Prostate gland (tissue), 2 donors: ENCODE results near the gene NR5A2.

Experiments
- POLR2A ChIP-seq: fragments of 450-650 bp; IDR thresholded peaks from one replicate; pipeline ENCODE4 v1.6.1; 2016; ENCODE audit warnings: antibody characterized with exemption, mild to moderate bottlenecking
- POLR2AphosphoS5 ChIP-seq: sonication (generic); formaldehyde crosslinking; IDR thresholded peaks from one replicate; pipeline ENCODE4 v1.6.1; 2017; ENCODE audit warnings: antibody characterized with exemption
- TF ChIP-seq, protein P1 (sequence below), 4 experiments: fragments of 200-600 bp in 2 of 4; fragments of 450-650 bp in 2 of 4; sonication (generic) in 2 of 4; IDR thresholded peaks; 1 replicate in 3 of 4; 2 replicates in 1 of 4; pipeline ENCODE4 v1.5.1; 2016 to 2019; ENCODE audit warnings: antibody characterized with exemption in 4 of 4, mild to moderate bottlenecking in 2 of 4, moderate library complexity in 2 of 4

DNA sequence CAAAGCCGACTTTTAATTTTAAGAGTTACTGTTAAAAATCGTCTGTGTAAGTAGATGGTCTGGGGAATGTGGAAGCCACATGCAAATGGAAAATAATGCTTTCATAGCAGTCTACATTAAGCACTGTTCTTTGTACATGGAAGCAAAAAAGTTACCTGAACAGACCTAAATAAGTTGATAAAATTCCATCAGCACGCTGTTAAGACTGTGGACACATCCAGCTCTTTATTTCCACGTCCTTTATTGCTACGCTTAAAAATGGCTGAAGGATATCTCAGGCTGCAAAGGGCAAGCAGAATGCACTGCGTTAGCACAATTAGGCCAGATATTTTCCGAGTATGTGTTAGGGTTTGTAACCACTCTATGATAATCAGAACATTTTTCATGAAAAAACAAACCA is 22.3 kb downstream of the NR5A2 start:
- TF ChIP-seq, protein P1, sequence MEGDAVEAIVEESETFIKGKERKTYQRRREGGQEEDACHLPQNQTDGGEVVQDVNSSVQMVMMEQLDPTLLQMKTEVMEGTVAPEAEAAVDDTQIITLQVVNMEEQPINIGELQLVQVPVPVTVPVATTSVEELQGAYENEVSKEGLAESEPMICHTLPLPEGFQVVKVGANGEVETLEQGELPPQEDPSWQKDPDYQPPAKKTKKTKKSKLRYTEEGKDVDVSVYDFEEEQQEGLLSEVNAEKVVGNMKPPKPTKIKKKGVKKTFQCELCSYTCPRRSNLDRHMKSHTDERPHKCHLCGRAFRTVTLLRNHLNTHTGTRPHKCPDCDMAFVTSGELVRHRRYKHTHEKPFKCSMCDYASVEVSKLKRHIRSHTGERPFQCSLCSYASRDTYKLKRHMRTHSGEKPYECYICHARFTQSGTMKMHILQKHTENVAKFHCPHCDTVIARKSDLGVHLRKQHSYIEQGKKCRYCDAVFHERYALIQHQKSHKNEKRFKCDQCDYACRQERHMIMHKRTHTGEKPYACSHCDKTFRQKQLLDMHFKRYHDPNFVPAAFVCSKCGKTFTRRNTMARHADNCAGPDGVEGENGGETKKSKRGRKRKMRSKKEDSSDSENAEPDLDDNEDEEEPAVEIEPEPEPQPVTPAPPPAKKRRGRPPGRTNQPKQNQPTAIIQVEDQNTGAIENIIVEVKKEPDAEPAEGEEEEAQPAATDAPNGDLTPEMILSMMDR (IDR thresholded peaks at IDR 0.05) = no peak
- TF ChIP-seq POLR2A (no peak), POLR2AphosphoS5 (no peak)
